Measurements from ENCODE around the gene B3GNT3. TPM values are rescaled to one million over a fixed set of nuclear protein-coding genes. Genes with fewer than 3 reads are reported as not detected.
A peak's percentile ranks its signal among the peaks of the same experiment; 100 is the strongest.

The B3GNT3 gene
- total RNA-seq, 3 donors from 2014 or later = 0.32 to 6.9 (median 2.0) TPM

GRCh38 chr19:17859533-17860330 lies 64.8 kb downstream of the B3GNT3 start, which contains the start of gene RPL18A:
RPL18A (plus strand) TSS chr19:17859910; CDS start chr19:17859957, 47 bp downstream.
- Histone ChIP-seq H3K27ac (peak within 1 kb of the TSS; percentile 89 to 91), H3K36me3 (peaks cover 4% of the 10 kb centered on the region), H3K4me3 (peak within 1 kb of the TSS; percentile 85 to 91 (median 87)), H3K27me3 (no peaks in the 10 kb centered on the region), H3K9me3 (no peaks in the 10 kb centered on the region), H3K4me1 (peaks cover 5 to 10% of the 10 kb centered on the region in 2 donors)
- peak; percentile 93 to 98 (median 98) for TF ChIP-seq POLR2AphosphoS5 (IDR thresholded peaks at IDR 0.05)
- peak; percentile 84 for TF ChIP-seq POLR2A (IDR thresholded peaks at IDR 0.05)
- TF ChIP-seq, protein P1, sequence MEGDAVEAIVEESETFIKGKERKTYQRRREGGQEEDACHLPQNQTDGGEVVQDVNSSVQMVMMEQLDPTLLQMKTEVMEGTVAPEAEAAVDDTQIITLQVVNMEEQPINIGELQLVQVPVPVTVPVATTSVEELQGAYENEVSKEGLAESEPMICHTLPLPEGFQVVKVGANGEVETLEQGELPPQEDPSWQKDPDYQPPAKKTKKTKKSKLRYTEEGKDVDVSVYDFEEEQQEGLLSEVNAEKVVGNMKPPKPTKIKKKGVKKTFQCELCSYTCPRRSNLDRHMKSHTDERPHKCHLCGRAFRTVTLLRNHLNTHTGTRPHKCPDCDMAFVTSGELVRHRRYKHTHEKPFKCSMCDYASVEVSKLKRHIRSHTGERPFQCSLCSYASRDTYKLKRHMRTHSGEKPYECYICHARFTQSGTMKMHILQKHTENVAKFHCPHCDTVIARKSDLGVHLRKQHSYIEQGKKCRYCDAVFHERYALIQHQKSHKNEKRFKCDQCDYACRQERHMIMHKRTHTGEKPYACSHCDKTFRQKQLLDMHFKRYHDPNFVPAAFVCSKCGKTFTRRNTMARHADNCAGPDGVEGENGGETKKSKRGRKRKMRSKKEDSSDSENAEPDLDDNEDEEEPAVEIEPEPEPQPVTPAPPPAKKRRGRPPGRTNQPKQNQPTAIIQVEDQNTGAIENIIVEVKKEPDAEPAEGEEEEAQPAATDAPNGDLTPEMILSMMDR (IDR thresholded peaks at IDR 0.05) = peak; percentile 45 to 87 (median 70)
- peak; percentile 98 to 100 for DNase-seq (ENCODE audit: low spot score in 2 of 2)
- intact Hi-C loops (cut with DNase I; ENCODE audit: low total_unique reads) = no loop called here

DNA sequence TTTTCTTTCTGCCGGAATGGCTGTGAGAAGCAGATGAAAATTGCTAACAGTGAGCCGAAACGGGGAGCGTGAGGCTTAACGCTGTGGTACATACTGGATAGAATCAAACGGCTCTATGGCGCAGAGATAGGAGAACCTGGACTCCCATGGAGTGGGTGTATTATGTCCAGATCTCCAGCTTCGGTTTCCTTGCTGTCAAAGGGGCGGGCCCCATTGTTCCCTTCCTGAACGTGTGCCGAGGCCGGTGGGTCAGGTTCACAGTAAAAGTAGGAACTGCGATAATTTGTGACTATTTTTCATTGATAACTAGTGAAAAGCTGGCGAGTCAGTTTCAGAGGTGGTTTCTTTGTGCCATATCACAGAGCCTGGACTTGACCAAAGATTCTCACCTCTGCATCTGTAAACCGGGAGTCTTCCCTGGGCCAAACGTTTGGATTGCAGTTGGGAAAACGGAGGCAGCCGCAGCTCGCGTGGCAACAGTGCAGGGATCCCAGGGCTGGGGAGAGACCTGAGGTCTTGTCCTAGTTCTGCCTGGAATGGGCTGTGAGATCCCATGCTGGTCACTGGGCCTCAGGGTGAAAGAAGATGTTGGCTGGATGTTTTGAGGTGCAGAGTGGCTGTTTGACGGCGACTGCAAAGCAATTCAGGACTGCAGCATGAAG lies 65.5 kb downstream of the B3GNT3 start:
- Histone ChIP-seq H3K4me1 (peaks cover 5 to 10% of the 10 kb centered on the region in 2 donors), H3K27ac (peak overlapping the region; percentile 89 to 91), H3K9me3 (no peaks in the 10 kb centered on the region), H3K27me3 (no peaks in the 10 kb centered on the region), H3K36me3 (peaks cover 4% of the 10 kb centered on the region), H3K4me3 (peak overlapping the region; percentile 85 to 91 (median 87))
- DNase-seq (ENCODE audit: low spot score in 2 of 2) = no peak
- intact Hi-C loops (cut with DNase I; ENCODE audit: low total_unique reads) = no loop called here
- TF ChIP-seq, protein P1 (IDR thresholded peaks at IDR 0.05) = no peak
- no peak for TF ChIP-seq POLR2AphosphoS5 (IDR thresholded peaks at IDR 0.05)
- TF ChIP-seq POLR2A (IDR thresholded peaks at IDR 0.05) = no peak

GRCh38 chr19:17860993-17861360 lies 66.0 kb downstream of the B3GNT3 start:
- peaks cover 4% of the 10 kb centered on the region for H3K36me3 ChIP-seq
- no peaks in the 10 kb centered on the region for H3K27me3 ChIP-seq
- no peak for DNase-seq (ENCODE audit: low spot score in 2 of 2)
- H3K4me1 ChIP-seq = peaks cover 5 to 10% of the 10 kb centered on the region in 2 donors
- TF ChIP-seq POLR2A (IDR thresholded peaks at IDR 0.05) (no peak), POLR2AphosphoS5 (IDR thresholded peaks at IDR 0.05) (no peak)
- TF ChIP-seq, protein P1 (IDR thresholded peaks at IDR 0.05) = no peak
- H3K4me3 ChIP-seq = peak overlapping the region; percentile 85 to 91 (median 87)
- H3K9me3 ChIP-seq = no peaks in the 10 kb centered on the region
- intact Hi-C loops (cut with DNase I; ENCODE audit: low total_unique reads) = no loop called here
- peak overlapping the region; percentile 89 to 91 for H3K27ac ChIP-seq

- no peaks in the 10 kb centered on the region for H3K9me3 ChIP-seq
- H3K4me1 ChIP-seq = peaks cover 5 to 10% of the 10 kb centered on the region in 2 donors
- peak overlapping the region in 2 of 3 donors; percentile 87 to 91 for H3K4me3 ChIP-seq
- intact Hi-C loops (cut with DNase I; ENCODE audit: low total_unique reads) = no loop called here
- no peak for DNase-seq (ENCODE audit: low spot score in 2 of 2)
- H3K27me3 ChIP-seq = no peaks in the 10 kb centered on the region
- H3K36me3 ChIP-seq = peaks cover 4% of the 10 kb centered on the region
- TF ChIP-seq, protein P1 (IDR thresholded peaks at IDR 0.05) = no peak
- TF ChIP-seq POLR2AphosphoS5 (IDR thresholded peaks at IDR 0.05) = no peak
- peak overlapping the region; percentile 89 to 91 for H3K27ac ChIP-seq
Measured at GRCh38 chr19:17861542-17862402, 66.8 kb downstream of the B3GNT3 start.
